Measurements from ENCODE around the gene CADM4.

- TF ChIP-seq CTCF (IDR thresholded peaks at IDR 0.05): no peak
- TF ChIP-seq EZH2 (IDR thresholded peaks at IDR 0.05; ENCODE audit: borderline replicate concordance, insufficient read depth, low read depth, low read length, poor library complexity, severe bottlenecking): no peak
Observed at GRCh38 chr19:43644181-43644580, 4.5 kb upstream of the CADM4 start.
